DND-41 (cell line): Measurements from ENCODE around the gene FUT6.

ENCODE experiments used
- ATAC-seq: fragments of 200-7000 bp; cut with Tn5 transposase; 3 replicates; pipeline ENCODE4 v1.9.1; 2021; ENCODE audit warnings: low read depth; ENCODE audit not compliant: insufficient read depth
- DNase-seq: peaks from one replicate; pipeline ENCODE4 v3.0.0-alpha.2; 2020
- H2AFZ ChIP-seq: 2 replicates; pipeline ENCODE4 v1.6.0; 2012; ENCODE audit warnings: low read depth, low read length
- H3K27ac ChIP-seq: 2 replicates; pipeline ENCODE4 v1.5.1; 2012; ENCODE audit warnings: low read length, inconsistent platforms
- H3K27me3 ChIP-seq: fragments of 200-600 bp; sonication (generic); 2 replicates; pipeline ENCODE4 v1.6.0; 2012; ENCODE audit warnings: low read length, mild to moderate bottlenecking, inconsistent platforms; ENCODE audit not compliant: insufficient read depth, poor library complexity
- H3K36me3 ChIP-seq: 2 replicates; pipeline ENCODE4 v1.5.1; 2012; ENCODE audit warnings: low read length, inconsistent platforms; ENCODE audit not compliant: insufficient read depth
- H3K4me1 ChIP-seq: 2 replicates; pipeline ENCODE4 v1.5.1; 2012; ENCODE audit warnings: mild to moderate bottlenecking, low read length; ENCODE audit not compliant: insufficient read depth
- H3K4me2 ChIP-seq: 2 replicates; pipeline ENCODE4 v1.6.0; 2012; ENCODE audit warnings: mild to moderate bottlenecking, moderate library complexity, low read length, inconsistent platforms; ENCODE audit not compliant: insufficient read depth
- H3K4me3 ChIP-seq, 2 experiments: fragments of 200-600 bp in 1 of 2; shearing (Covaris generic) in 1 of 2; 2 replicates each; pipeline ENCODE4 v1.5.1; 2012 to 2016; ENCODE audit warnings: inconsistent platforms in 2 of 2, low read length in 2 of 2, mild to moderate bottlenecking in 2 of 2, low read depth in 1 of 2, moderate library complexity in 1 of 2
- H3K79me2 ChIP-seq: 2 replicates; pipeline ENCODE4 v1.6.0; 2012; ENCODE audit warnings: low read length, inconsistent platforms; ENCODE audit not compliant: insufficient read depth
- H3K9ac ChIP-seq: 2 replicates; pipeline ENCODE4 v1.6.0; 2012; ENCODE audit warnings: low read depth, mild to moderate bottlenecking, inconsistent platforms, low read length, moderate library complexity
- H3K9me3 ChIP-seq: 2 replicates; pipeline ENCODE4 v1.5.1; 2012; ENCODE audit warnings: low read length, moderate library complexity, mild to moderate bottlenecking, inconsistent platforms; ENCODE audit not compliant: insufficient read depth, severe bottlenecking
- H4K20me1 ChIP-seq: 2 replicates; pipeline ENCODE4 v1.6.0; 2012; ENCODE audit warnings: low read length; ENCODE audit not compliant: insufficient read depth
- CTCF ChIP-seq: IDR thresholded peaks from 2 replicates; pipeline ENCODE4 v1.5.1; 2012; ENCODE audit warnings: borderline replicate concordance, low read length, moderate library complexity, mild to moderate bottlenecking; ENCODE audit not compliant: poor library complexity, severe bottlenecking; ENCODE audit errors: extremely low read depth
- EZH2 ChIP-seq: IDR thresholded peaks from 3 replicates; pipeline ENCODE4 v1.6.1; 2012; ENCODE audit warnings: borderline replicate concordance, low read depth, mild to moderate bottlenecking, moderate library complexity, low read length, inconsistent platforms; ENCODE audit not compliant: severe bottlenecking

Gene FUT6

GRCh38 chr19:5823579-5824281, 15.8 kb downstream of the FUT6 start:
- Histone ChIP-seq H3K4me3 (no peak overlapping the region), H3K4me2 (no peak overlapping the region), H3K27ac (no peak overlapping the region), H3K9ac (no peak overlapping the region), H3K4me1 (peaks cover 9% of the 10 kb centered on the region), H3K9me3 (no peaks in the 10 kb centered on the region), H3K36me3 (no peaks in the 10 kb centered on the region), H4K20me1 (peaks cover 3% of the 10 kb centered on the region), H2AFZ (no peak overlapping the region), H3K79me2 (no peaks in the 10 kb centered on the region), H3K27me3 (peaks cover 7% of the 10 kb centered on the region)
- TF ChIP-seq EZH2 (no peak), CTCF (no peak)
- DNase-seq = no peak
- ATAC-seq = no peak

GRCh38 chr19:5822181-5822844, 17.2 kb downstream of the FUT6 start:
- peaks cover 9% of the 10 kb centered on the region for H3K4me1 ChIP-seq
- peaks cover 3% of the 10 kb centered on the region for H3K27me3 ChIP-seq
- H4K20me1 ChIP-seq = peaks cover 3% of the 10 kb centered on the region; the same call in 1 of the 2 replicates
- no peaks in the 10 kb centered on the region for H3K9me3 ChIP-seq
- ATAC-seq (no peak), DNase-seq (no peak)
- H3K4me2 ChIP-seq = no peak overlapping the region
- H3K9ac ChIP-seq = no peak overlapping the region
- H2AFZ ChIP-seq = no peak overlapping the region
- no peak overlapping the region for H3K4me3 ChIP-seq
- no peak overlapping the region for H3K27ac ChIP-seq
- H3K36me3 ChIP-seq = no peaks in the 10 kb centered on the region
- TF ChIP-seq EZH2 (no peak), CTCF (no peak)
- H3K79me2 ChIP-seq = no peaks in the 10 kb centered on the region

GRCh38 chr19:5821521-5822180, 17.9 kb downstream of the FUT6 start:
- Histone ChIP-seq H3K79me2 (no peaks in the 10 kb centered on the region), H3K27ac (no peak overlapping the region), H3K4me3 (no peak overlapping the region), H3K9ac (no peak overlapping the region), H4K20me1 (peaks cover under 1% of the 10 kb centered on the region; the same call in 1 of the 2 replicates), H3K9me3 (no peaks in the 10 kb centered on the region), H3K36me3 (no peaks in the 10 kb centered on the region), H2AFZ (no peak overlapping the region), H3K27me3 (no peaks in the 10 kb centered on the region), H3K4me2 (no peak overlapping the region), H3K4me1 (peaks cover 6% of the 10 kb centered on the region)
- TF ChIP-seq EZH2 = no peak
- DNase-seq (no peak), ATAC-seq (no peak)

GRCh38 chr19:5820785-5821184, 18.7 kb downstream of the FUT6 start:
- ATAC-seq = no peak
- H4K20me1 ChIP-seq = no peaks in the 10 kb centered on the region
- no peak for TF ChIP-seq CTCF
- no peak for TF ChIP-seq EZH2

More at GRCh38 chr19:5820785-5821184, 18.7 kb downstream of the FUT6 start:
- Histone ChIP-seq H3K4me3 (no peak overlapping the region), H3K27me3 (no peaks in the 10 kb centered on the region), H2AFZ (no peak overlapping the region), H3K27ac (no peak overlapping the region), H3K4me1 (no peaks in the 10 kb centered on the region), H3K36me3 (no peaks in the 10 kb centered on the region), H3K4me2 (no peak overlapping the region), H3K79me2 (no peaks in the 10 kb centered on the region), H3K9ac (no peak overlapping the region), H3K9me3 (no peaks in the 10 kb centered on the region)
- DNase-seq = no peak
